Epithelial cell of prostate (primary cell): ENCODE data around the gene ZMYND8.
"Not testable (repeated sequence)": the region's sequence is repeated elsewhere in the genome, so short reads cannot be mapped to it uniquely, and the experiment has no call there.

Experiments used
- DNase-seq: peaks from one replicate; pipeline ENCODE4 v3.0.0-alpha.2; 2011; ENCODE audit warnings: low read depth, low spot score
- H3K27ac ChIP-seq: fragments of 450-650 bp; 2 replicates; pipeline ENCODE4 v1.5.1; 2017; ENCODE audit warnings: mild to moderate bottlenecking

Gene ZMYND8

DNA sequence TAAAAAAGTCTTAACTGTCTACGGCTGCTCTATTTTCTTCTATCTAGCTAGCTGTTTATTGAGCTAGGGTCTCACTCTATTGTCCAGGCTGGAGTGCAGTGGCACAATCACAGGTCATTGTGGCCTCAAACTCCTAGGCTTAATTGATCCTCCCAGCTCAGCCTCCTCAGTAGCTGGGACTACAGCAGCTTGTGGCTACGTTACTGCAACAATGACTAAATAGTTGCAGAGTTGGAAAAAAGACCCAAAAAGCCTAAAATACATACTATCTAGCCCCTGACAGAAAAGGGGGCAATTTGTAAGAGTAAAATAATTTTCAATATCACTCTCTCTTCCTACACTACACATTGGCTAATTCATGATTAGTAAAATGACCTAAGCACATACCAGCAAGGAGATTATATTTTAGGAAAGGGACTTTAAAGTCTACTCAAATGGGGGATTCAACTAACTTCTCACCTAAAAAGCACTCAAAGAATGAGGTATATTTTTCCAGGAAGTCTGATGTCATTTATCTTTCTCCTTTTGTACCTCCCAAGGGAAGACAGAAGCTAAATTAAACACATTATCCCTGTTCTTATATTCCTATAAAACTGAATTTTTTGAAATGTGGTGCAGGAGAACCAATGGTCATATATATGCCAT is 82.8 kb downstream of the ZMYND8 start:
- H3K27ac ChIP-seq = peak overlapping the region; percentile 87
- DNase-seq = no peak

DNA sequence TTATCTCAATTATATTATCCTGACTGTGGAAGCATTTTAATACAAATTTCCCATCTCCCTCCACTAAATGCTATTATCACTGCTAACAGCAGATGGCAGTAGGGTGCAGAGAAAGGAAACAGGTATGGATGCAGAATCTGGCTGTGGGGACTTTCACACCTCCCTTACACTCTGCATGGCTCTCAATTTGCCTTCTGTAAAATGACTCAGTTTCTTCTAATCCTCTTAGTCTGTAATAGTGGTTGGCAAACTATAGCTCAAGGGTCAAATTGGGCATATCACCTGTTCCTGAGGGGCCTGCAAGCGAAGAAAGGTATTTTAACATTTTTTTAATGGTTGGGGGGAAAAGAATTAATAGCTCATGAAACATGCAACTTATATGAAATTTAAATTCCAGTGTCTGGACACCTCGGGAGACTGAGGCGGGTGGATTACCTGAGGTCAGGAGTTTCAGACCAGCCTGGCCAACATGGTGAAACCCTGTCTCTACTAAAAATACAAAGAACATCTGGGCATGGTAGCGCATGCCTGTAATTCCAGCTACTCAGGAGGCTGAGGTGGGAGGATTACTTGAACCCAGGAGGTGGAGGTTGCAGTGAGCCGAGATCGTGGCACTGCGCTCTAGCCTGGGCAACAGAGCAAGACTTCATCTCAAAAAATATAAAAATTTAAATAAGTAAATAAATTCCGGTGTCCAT is 83.5 kb downstream of the ZMYND8 start:
- H3K27ac ChIP-seq = peak overlapping the region; percentile 87
- no peak for DNase-seq

DNA sequence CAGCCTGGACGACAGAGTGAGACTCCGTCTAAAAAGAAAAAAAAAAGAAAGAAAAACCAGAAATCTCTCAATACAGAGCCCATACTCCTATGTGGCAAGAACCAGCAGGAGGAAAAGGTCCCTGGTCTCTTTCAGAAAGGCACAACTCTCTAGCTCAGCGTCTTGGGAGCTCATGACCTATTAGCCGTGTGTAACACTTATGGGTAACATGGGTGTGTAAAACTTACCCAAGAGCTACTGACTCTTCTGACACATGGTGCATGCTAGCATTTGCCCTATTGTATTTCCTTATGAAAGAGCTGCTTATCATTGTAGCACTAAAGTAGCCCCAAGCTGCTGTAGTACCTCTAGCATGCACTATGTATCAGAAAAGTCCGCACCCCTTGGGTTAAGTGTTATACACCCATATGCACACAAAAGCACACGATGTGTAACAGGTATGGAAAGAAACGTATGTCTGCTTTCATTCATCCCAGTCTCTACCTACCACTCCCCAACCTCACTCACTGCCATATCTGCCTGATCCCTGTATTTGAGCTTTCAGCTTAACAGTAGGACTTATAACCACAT is 85.4 kb downstream of the ZMYND8 start:
- DNase-seq = no peak

DNA sequence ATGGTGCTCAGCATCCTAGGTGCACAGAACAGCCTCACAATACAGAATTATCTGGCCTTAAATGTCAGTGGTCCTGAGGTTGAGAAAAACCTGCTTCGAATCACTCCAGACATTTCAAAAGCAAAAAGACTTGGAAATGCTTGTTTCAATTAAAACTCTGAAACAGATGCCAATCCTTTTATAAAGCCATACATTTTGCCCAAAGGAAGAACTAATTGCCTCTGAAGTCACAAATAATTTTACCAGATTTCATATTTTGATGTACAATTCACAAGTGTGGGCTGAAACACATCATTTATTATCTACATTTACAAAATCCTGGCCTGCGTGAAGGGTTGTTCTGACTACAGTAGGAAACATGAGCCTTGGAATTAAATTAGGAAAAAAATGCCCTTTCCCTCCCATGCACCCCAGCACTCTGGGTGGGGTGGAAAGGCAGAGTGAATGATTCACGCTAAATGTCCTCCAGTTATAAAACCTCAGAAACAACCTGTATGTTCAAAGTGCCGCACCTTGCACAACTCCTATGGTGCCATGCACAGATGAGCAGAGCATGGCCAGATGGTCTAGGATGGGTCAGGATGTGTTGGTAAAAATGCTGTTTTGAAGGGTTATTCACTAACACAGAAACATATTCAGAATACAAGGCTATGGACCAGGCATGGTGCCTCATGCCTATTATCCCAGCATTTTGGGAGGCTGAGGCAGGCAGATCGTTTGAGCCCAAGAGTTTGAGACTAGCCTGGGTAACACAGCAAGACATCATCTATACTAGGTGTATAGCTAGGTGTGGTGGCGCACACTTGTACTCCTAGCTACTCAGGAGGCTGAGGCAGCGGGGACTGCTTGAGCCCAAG is 87.0 kb downstream of the ZMYND8 start:
- H3K27ac ChIP-seq = no peak overlapping the region
- no peak for DNase-seq

More for the DNA sequence above, 85.4 kb downstream of the ZMYND8 start:
- no peak overlapping the region for H3K27ac ChIP-seq

DNA sequence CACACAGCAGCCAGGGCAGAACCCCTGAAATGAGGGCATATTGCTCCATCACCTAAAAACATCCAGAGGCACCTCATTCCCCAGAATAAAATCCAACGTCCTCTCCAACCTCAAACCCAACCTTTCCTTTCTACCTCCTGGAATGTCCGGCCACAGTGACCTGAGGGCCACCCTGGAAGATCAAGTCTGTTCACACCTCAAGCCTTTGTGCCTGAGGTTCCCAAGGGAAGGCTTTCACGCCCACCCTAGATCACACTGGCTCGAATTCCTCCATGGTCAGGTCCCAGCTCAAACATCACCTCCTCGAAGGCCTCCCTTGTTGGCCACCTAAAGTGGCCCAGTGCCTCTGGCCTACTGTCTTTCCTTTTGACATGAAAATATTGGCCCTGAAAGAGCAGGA is 88.9 kb downstream of the ZMYND8 start:
- no peak overlapping the region for H3K27ac ChIP-seq
- DNase-seq = no peak

DNA sequence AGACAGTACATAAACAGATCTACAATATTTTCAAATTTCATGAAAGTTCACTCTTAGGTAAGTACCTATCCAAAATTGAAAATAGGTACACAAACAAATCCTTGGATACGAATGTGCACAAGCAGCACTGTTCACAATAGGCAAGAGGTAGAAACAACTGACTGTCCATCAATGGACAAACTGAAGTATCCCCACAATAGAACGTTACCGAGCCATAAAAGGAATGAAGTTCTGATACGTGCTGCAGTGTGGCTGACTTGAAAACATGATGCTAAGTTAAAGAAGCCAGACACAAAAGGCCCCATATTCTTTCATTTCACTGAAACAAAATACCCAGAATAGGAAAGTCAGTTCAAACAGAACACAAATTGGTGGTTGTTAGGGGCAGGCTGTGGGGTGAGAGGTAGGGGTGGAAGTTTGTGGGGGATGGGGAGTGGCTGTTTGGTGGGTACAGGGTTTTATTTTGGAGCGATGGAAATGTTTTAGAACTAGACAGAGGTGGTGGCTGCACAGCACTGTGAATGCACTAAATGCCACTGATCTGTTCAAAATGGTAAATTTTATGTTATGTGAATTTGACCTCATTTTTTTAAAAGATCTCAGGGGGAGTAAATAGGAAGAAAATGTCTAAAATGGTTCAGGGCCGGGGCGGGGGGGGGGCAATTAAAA is 89.5 kb downstream of the ZMYND8 start:
- DNase-seq = no peak
- no peak overlapping the region for H3K27ac ChIP-seq

DNA sequence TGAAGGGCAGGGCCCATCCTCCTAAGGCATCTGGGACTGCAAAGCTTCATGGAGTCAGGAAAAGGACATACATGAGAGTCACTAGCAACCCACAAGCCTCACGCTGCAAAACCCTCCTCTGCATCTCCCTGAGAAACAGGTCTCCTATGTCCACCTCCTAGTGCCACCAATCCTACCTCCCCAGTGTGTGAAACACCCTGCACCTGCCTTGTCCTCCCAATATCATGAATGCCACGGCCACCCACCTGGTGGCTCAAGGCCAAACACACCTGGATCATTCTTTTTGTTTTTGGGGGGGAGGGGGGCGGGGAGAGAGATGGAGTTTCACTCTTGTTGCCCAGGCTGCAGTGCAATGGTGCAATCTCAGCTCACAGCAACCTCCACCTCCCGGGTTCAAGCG is 90.5 kb downstream of the ZMYND8 start:
- DNase-seq = no peak
- H3K27ac ChIP-seq = no peak overlapping the region

DNA sequence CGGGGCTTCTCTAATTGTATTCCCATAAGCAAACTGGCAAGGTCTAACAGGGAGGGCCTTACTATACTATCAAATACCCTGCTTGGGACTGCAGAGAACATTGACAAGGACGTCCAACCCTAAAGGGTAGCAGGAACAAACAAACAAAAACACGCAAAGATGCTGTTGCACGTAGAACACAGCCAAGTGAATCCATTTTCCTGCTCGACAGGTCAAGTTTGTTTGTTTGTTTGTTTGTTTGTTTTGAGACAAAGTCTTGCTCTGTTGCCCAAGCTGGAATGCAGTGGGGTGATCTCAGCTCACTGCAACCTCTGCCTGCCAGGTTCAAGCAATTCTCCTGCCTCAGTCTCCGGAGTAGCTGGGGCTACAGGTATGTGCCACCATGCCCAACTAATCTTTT is 91.3 kb downstream of the ZMYND8 start:
- DNase-seq = no peak
- no peak overlapping the region for H3K27ac ChIP-seq

DNA sequence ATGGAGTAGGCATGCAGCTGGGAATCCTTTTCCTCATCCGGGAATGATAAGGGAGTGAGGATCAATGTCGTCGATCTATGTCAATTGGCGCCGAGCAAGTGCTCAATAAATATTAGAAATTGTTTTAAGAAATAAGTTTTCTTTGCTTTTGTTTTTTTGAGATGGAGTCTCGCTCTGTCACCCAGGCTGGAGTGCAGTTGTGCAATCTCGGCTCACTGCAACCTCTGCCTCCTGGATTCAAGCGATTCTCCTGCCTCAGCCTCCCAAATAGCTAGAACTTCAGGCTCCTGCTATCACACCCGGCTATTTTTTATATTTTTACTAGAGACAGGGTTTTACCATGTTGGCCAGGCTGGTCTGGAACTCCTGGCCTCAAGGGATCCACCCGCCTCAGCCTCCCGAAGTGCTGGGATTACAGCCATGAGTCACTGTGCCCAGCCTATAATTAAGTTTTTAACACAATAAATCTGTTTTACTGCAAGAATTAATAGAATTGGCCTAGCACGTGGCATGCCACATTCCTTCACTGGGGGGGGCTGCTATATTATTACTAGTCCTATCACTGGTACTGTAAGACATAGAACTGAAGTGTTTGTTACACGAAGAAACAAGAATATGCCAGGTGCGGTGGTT is 92.2 kb downstream of the ZMYND8 start:
- H3K27ac ChIP-seq, DNase-seq: not testable (repeated sequence)

DNA sequence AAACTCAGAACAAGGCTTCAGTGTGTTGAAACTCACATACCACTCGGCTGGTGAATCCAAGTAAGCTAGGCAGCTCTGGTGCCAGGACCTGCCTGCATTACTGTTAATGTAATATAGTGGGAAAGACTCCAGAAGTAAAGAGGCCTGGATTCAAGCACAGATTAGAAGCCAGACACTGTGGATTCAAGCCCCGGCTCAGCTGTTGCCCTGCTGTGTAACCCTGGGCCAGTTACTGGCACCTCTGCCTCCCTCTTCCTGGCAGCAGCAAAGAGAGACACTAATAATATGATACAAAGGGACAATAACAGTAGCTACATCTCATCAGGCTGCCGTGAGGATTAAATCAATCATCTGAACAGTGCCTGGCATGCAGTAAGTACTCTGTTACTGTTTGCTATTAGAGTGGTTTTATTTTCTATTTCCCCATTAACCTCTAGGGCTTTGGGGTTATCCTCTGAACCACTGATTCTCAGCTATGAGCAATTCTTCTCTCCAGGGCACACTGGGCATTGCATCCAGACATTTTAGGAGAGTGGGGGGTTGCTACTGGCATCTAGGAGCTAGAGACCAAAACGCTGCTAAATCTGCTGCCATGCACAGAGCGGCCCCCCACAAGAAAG is 92.9 kb downstream of the ZMYND8 start:
- no peak for DNase-seq
- H3K27ac ChIP-seq = no peak overlapping the region

DNA sequence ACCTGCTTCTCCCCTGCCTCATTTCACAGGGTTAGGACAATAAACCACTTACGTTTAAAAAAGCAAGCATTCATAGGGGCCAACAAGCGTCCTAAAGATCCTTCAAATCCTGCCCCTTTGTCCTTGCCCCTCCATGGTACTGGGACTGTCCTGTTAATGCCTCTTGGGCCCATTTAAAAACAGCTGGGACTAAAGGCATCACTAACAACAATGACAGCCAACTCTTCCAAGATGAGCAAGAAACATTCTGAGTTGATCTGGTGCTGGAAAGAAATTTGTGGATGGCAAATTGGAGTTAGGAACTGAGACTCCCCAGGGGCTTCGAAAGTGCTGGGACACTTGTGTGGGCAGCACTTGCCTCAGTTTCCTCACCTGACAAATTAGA is 93.4 kb downstream of the ZMYND8 start:
- no peak overlapping the region for H3K27ac ChIP-seq
- DNase-seq = no peak

DNA sequence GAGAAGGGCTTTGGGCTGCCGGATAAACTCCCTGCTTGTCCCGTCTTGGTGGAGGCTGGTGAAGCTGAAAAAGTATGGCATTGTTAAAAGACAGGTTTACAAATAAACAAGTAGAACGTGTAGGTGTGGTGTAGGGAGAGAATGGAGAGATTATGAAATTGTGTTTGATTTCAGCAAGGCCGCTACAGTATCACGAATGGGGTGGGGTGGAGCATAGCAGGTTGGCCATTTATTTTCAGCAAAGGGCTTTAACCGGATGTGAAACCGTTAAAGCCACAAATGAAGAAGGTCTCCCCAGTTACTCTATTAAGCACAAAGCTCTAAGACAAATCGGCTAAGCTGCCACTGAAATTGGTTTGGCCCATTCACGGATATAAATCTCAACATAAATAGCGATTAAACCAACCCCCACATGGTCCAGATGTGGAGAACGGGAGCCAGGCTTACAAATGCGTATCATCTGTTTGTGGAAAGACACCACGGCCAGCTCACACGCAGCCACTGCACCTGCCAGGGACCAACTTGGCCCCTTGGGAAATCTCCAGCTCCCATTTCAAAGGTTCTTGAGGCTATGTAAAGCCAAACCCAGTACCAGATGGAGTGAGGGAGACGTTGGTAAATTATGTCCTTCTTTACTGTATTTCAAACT is 94.0 kb downstream of the ZMYND8 start:
- no peak for DNase-seq

DNA sequence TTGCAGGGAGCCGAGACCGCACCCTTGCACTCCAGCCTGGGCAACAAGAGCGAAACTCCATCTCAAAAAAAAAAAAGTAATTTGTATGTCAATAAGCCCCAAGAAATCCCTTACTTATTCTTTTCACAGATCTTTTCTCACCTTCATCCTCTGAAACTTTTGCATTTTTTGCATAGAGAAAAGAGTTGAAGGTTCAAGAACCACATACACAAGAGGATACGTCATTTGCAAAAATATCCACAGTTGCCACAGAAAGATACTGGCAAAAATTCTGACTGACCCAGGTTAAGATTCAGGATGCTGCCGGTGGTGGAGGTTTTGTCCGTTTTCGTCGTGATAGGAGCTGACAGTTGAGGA is 94.5 kb downstream of the ZMYND8 start:
- no peak for DNase-seq
- H3K27ac ChIP-seq = no peak overlapping the region

More for the DNA sequence above, 94.0 kb downstream of the ZMYND8 start:
- H3K27ac ChIP-seq = no peak overlapping the region

DNA sequence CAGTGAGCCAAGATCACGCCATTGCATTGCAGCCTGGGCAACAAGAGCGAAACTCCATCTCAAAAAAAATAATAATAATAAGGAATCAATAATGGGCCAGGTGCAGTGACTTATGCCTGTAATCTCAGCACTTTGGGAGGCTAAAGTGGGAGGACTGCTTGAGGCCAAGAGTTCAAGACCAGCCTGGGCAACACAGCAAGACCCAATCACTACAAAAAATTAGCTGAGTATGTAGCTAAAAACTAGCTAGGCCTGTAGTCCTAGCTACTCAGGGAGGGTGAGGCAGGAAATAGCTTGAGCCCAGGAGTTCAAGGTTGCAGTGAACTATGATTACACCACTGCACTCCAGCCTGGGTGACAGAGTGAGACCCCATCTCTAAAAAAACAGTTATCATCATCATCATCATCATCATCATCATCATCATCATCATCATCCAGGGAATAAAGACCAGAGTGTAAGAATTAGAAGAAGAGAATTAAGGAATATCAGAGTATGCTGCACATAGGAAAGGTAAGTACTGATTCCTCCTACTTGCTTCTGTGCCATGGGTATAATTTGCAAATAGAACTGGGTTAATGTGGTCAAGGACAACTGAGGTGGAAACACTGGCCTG is 95.2 kb downstream of the ZMYND8 start:
- H3K27ac ChIP-seq, DNase-seq: not testable (repeated sequence)

DNA sequence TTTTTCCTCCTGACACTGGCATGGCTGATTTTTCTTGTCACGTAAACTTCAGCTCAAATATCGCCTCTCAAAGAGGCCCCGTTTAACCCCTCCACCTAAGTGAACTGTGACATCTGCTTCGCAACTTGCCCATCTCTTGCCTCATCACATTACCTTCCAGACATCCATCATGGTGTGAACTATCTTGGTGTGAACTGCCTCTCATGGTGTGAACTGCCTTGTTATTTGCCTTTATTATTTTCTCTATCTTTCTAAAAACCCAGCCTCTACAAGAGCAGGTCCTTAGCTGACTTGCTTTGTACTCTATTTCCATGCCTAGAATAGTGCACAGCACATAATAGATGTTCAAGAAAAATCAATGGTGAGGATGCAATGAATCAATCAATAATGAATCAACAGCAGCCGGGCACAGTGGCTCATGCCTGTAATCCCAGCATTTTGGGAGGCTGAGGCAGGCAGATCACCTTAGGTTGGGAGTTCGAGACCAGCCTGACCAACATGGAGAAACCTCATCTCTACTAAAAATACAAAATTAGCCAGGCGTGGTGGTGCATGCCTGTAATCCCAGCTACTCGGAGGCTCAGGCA is 95.9 kb downstream of the ZMYND8 start:
- not testable (repeated sequence) for DNase-seq
- peak overlapping the region; percentile 73 for H3K27ac ChIP-seq

DNA sequence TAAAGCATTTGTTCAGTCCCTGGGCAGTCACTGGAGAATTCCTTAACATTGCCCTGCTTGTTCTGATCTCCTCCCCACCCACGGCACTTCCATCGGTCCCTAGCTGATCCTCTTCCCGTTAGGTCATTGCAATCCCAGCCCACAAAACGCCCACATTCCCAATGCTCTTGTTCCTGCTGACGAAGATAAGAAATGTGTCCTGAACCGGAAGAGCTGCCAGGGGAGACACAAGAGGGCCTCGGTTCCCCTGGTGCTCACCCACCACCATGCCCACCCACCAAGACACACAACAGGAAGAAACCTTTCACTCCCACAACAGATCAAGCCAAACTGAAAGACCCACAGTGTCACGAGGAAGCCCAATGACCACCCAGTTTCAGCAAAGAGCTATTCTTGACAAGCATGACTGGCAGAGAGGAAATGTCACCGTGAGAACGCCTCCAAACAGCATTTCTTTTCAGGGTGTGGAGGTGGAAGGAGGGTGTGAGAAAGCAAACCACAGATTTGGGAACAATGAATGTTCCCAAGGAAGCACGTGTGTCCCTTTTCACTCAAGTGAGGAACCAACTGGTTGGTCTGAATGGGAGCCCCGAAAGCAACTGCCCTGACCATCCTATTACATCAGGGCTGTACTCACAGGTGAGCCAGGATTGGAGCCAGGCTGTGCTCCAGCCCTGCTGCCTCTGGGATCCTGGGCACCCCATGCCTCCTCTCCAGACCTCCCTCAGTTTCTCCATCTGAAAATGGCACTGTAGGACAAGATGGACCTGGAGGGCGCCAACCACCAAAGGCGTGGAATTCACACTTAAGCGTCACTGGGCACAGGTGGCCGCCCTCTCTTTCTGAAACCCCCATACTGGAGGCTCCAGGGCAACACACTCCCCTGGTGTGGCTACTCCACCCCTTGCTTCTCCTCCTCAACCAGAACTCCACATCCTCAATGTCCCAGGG is 97.5 kb downstream of the ZMYND8 start:
- H3K27ac ChIP-seq = peak overlapping the region; percentile 73
- DNase-seq = peak; percentile 34

DNA sequence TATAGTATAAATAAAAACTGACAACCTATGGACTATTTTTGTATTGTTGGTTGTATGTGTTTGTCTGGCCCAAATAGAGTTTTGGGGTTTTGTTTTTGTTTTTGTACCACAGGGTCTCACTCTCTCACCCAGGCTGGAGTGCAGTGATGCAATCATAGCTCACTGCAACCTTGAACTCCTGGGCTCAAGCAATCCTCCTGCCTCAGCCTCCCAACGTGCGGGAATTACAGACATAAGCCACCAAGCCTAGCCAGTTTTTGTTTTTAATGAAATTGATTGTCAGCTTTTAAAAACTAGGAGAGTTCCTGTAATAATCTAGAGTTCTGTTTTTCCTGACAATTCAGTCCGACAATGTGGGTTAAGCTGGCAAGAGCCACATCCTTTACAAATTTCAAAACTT is 98.7 kb downstream of the ZMYND8 start:
- no peak for DNase-seq
- peak overlapping the region; percentile 73 for H3K27ac ChIP-seq
